ENCODE results near the gene FKTN.

Gene FKTN

DNA sequence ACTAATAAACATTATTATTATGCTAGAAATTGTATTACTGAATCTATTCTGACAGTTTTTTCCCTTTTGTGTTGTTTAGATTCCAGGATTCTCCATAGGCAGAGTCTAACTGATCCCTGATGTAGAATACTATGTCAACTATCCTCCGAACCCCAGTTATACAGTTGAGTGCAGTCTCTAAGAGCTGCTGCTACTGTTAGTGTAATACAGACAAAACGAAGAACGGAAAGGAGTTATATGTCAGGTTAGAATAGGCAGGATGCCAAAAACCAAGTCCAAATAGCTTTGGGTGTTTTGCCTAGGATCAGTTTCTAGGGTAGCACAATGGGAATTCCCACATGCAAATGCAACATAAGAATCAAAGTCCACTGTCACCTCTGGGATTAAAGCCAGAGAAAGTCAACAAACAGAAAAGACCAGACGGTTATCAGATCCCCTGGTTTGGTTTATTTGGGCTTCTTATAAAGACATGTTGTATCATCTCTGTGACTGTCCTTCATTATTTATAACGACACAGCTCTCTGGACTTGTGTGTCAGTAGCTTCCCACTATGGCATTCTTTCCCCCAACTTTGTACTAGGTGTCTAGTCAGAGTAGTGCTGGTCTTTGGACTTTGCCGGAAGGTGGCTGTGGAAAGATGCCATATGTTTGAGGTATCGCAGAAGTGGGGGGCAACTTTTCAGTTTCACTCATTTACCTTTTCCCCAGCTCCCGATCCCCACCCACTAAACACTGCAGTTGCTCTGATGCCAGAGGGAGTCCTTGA is 121.5 kb downstream of the FKTN start:
- no peak for DNase-seq

DNA sequence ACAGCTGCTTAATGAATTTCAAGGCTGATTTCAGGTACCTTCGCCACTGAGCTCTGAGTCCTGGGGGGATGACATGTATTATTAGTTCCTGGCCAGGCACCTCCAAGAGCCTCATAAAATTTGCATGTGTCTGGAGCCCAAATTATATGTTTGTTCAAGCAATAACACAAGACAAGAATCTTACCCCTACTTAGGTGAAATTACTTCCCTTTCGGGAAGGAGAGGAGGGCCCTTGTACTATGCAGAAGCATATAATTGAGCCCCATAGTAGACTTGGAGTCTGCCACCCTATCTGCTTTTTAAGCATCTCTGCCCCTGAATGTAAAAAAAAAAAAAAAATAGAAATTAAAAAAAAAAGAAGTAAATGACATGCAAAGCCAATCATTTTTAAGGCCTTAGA is 123.4 kb downstream of the FKTN start:
- DNase-seq = no peak

DNA sequence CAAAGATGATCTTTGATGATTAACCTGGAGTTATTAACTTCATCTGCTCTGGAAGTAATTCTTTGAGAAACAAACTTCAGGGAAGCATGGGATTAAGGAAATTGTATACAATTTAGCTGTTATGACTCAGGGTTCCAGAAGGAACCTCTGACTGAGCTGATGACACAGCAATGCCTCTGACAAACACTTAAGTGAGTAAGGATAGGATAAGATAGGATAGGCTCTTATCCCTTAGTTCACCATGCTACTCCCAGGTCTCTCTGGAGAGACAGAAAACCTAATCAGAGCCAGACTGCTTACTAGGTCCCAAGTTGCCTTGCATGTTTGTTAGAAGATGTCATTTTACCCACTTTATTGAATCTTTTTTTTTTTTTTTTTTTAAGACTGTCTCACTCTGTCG is 123.8 kb downstream of the FKTN start:
- DNase-seq = no peak

DNA sequence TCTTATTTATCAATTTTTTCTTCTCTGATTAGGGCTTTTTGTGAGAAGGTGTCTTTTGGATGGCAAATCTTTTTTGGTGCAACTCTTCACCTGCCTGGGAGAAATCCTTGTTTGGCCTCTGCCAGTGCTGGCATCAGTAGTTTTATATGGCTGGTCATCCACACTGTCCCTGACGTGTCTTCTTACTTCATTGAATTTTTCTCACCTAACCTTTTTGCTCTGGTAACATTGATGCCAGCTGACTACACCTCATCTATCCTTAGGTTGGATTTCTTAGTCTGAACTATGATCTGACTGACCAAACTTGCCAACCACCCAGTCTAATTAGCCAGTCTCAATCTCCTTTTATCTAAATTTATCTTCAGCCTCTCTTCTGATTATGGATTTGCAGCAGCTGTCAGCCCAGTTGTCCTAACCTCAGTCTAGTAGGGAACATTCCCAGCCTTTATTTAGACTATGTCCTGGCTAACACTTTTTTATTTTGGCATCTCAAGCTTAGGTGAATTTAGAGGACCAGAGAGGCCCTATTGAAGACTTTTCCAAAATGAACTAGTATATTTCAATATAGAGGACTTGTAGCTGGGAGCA is 125.9 kb downstream of the FKTN start:
- DNase-seq = no peak

DNA sequence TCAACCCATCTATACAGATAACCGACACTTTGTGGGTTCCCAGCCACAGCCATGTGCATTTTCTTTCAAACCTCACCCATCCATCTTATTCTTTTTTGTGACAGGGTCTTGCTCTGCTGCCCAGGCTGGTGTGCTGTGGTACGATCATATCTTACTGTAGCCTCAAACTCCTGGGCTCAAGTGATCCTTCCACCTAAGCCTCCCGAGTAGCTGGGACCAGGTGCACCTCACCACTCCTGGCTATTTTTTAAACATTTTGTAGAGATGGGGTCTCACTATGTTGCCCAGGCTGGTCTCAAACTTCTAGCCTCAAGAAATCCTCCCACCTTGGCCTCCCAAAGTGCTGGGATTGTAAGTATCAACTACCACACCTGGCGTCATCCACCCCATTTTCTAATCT is 129.0 kb downstream of the FKTN start:
- no peak for DNase-seq

All from suppressor macrophage treated with lipopolysaccharide for 4 hours (primary cell).